ENCODE data around the gene TTC28.

The TTC28 gene

GRCh38 chr22:28029956-28030355 lies 649.7 kb downstream of the TTC28 start:
- DNase-seq: no peak

- DNase-seq: no peak
Measured at GRCh38 chr22:28029201-28029948, 650.3 kb downstream of the TTC28 start.

- DNase-seq: no peak
Measured at GRCh38 chr22:28027453-28028448, 651.9 kb downstream of the TTC28 start.

- DNase-seq: no peak
Measured at GRCh38 chr22:28025866-28026575, 653.6 kb downstream of the TTC28 start.

- no peak for DNase-seq
Measured at GRCh38 chr22:28025333-28025732, 654.3 kb downstream of the TTC28 start.

- no peak for DNase-seq
Measured at GRCh38 chr22:28024422-28024888, 655.2 kb downstream of the TTC28 start.

- DNase-seq: no peak
Measured at GRCh38 chr22:28023774-28024173, 655.9 kb downstream of the TTC28 start.

GRCh38 chr22:28023036-28023435 lies 656.6 kb downstream of the TTC28 start:
- DNase-seq: no peak

GRCh38 chr22:28021998-28022660 lies 657.5 kb downstream of the TTC28 start:
- DNase-seq: no peak

- DNase-seq: no peak
Measured at GRCh38 chr22:28021116-28021997, 658.3 kb downstream of the TTC28 start.

GRCh38 chr22:28019881-28020861 lies 659.5 kb downstream of the TTC28 start:
- DNase-seq: peak; percentile 12 to 59 (median 21)

- no peak for DNase-seq
Measured at GRCh38 chr22:28019360-28019759, 660.3 kb downstream of the TTC28 start.

GRCh38 chr22:28018461-28018927 lies 661.1 kb downstream of the TTC28 start:
- DNase-seq: no peak

- DNase-seq: no peak
Measured at GRCh38 chr22:28017859-28018258, 661.8 kb downstream of the TTC28 start.

GRCh38 chr22:28017558-28017820 lies 662.2 kb downstream of the TTC28 start:
- DNase-seq: no peak

- DNase-seq: no peak
Measured at GRCh38 chr22:28016781-28017557, 662.7 kb downstream of the TTC28 start.

GRCh38 chr22:28015676-28016601 lies 663.7 kb downstream of the TTC28 start:
- no peak for DNase-seq

- no peak for DNase-seq
Measured at GRCh38 chr22:28015046-28015425, 664.6 kb downstream of the TTC28 start.
